COR-L47 (cell line): Measurements from ENCODE around the gene RPS6KB2.
"Not testable (repeated sequence)": the region's sequence is repeated elsewhere in the genome, so short reads cannot be mapped to it uniquely, and the experiment has no call there.

Experiments used
- DNase-seq: peaks from one replicate; lab custom pipeline; 2025; lab: John Stamatoyannopoulos, UW

RPS6KB2 gene

DNA sequence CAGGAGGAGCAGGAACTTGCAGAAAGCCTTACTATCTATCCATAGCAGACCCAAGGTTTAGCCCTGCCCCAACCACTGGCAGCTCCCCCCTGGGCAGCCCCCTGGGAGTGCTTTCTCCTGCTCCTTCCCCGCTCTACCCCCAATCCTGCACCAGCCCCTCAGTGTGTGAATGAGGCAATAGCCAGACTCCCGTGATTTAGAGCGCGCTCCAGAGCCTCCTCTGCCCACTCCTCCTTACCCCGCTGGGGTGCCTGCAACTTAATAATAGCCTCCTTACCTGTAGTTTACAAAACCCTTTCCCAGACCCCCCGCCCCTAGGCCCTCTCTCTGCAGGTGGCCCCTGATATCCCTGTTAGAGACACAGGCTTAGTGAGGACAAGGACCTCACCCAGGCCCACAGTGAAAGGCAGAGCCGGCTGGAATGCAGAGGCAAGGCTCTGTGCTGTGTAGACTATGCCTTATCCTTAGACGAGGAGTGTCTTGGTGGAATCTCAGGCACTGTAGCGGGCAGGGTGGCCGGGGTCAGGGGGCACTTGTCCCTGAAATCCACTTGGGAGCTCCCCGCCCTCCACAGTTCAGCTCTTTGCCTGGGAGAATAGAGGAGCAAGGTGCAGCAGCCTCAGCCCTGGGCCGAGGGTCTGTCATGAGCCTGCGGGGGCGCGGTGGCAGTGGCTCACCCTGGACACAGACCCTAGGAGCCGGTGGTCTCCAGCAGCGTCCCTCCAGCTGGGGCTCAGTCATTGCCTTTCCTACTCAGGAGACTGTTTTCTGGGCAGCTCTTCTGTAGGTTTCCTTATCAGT is 17.1 kb upstream of the RPS6KB2 start:
- DNase-seq: no peak

DNA sequence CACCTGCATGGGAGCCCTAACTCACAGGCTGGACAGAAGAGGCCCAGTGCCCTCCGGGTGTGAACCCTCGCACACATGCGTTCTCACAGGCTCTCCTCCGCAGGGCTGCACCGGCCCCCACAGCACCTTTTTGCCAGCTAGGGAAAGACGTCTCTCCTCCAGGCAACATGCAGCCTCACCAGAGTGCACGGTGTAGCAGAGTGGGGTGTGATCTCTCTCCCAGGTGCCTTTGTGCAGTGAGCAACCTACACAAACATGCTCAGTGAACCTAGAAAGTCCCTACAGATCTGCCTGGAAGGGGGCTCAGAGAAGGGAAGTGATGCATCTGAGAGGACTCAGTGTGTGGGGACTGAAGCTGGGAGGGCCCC is 16.5 kb upstream of the RPS6KB2 start:
- no peak for DNase-seq

DNA sequence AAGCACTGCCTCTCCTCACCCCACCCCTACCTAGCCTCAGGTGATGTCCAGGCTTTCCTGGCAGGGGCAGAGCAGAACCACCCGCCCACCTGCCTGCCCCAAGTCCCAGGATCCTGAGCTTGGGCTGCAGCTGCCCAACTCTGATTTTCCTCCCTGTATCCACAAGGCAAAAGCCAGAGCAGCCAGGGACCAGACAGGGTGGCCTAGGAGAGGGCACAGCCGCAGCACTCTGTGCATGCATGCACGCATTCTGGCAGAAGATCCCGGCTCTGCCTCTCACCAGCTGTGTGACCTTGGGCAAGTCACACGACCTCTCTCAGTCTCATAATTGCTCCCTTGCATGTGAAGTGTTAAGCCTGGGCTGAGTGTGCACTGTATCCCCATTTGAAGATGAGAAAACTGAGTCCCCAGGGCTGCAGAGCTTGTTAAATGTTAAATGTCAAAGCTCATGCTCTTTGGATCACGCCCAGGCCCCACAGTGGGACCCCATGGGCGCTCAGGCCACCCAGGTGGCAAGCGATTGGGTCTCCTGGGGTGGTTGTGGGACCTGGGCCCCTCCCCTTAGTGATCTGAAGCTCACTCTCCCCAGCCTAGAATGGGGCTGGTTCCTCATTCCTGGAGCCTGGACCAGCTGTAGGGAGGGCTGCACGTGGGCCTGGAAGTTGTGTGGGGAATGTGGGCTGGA is 15.7 kb upstream of the RPS6KB2 start:
- DNase-seq: no peak

DNA sequence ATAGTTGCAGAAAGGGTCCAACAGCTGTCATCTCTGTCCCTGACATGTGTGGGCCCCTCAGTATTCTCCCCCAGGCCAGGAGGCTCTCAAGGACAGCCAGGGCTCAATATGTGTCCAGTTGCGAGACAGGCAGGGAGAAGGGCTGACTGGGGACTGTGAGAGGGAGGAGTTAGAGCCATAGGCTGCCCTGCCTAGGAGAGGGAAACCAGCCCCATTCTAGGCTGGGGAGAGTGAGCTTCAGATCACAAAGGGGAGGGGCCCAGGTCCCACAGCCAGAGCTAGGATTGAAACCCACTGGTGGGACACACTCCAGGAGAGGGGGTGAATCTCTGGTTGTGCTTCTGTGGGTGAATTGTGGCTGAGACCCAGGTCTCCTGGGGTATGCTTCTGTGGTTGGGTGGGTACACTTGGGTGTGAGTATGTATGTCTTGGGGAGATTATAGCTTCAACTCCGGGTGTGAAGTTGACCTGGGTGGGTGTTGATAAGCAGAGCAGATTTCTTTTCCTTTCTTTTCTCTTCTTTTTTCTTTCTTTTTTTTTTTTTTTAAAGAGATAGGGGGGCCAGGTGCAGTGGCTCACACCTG is 14.9 kb upstream of the RPS6KB2 start:
- no peak for DNase-seq

DNA sequence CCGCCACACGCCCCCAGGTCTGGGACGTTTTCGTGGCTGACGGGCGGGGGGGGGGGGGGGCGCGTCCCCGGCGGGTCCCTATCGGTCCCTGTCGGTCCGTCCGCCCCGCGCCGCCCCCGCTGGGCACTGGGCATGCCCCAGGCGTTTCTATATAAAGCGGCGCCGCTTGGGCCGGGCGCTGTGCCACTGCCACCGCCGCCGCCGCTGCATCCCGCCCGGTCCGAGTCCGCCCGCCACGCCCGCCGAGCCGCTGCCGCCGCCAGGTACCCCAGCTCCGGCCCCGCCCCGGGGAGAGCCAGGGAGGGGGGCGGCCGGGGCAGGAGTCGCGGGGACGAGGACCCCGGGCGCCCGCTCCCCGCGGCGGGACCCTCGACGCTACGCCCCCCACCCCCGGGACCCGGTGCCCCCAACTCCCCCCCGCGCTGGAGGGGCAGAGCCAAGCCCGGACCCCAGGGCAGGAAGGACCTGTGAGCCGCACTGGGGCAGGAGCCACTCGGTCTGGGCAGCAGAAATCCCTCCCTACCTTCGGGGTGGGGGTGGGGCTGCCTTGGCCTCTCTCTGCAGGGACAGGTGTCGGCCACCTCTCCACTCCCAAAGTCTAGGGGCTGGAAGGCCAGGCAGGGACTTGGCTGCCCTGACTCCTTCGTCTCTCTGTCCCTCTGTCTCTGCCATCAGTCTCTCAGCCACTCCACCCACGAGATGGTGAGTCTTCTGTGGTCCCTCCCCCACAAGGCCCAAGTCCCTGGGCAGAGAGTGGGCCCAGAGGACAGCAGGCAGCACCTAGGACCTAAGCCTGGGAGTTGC is 12.6 kb upstream of the RPS6KB2 start, which contains the start of gene CARNS1:
CARNS1 (plus strand) TSS at position 178 of the 804 bp plus-strand sequence; CDS start at position 700, 522 bp downstream.
- no peak for DNase-seq

DNA sequence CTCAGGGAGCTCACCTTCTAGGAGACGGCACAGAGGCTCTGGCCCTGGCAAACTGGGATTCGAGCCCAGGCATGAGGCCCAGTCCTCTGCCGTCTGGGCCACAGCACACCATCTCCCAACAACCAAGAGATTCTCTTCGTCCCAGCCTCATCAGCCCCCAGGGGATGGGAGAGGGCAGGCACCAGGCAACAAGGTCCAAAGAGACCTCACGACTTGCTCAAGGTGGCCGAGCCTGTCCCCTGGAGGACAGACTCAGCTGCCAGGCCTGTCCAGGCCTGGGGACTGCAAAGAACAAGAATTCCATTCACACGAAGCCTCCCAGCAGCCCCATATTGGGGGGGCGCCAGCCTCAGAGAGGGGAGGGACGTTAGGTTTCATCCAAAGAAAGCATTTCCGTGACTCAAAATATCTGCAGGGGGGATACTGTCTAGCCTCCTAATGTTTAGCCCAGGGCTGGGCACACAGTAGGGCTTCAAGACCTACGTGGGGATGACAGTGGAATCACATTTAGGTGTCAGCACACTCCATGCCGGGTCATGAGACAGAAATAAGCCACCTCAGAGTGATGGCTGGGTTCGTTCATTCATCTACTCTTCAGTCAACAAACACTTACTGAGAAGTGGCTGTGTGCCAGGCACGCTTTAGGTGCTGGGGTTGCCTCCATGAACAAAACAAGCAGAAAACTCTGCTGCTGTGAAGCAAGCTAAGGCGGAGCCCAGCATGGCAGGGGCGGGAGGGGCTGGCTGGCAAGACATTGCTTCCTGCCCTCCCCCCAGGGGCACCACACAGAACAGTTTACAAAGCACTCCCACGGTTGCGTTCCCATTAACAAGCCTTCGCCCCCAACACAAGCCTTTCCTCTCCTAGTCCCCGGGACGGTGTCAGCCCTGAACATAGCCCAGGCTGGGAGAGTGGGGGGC is 11.6 kb upstream of the RPS6KB2 start:
- DNase-seq: peak; percentile 89

DNA sequence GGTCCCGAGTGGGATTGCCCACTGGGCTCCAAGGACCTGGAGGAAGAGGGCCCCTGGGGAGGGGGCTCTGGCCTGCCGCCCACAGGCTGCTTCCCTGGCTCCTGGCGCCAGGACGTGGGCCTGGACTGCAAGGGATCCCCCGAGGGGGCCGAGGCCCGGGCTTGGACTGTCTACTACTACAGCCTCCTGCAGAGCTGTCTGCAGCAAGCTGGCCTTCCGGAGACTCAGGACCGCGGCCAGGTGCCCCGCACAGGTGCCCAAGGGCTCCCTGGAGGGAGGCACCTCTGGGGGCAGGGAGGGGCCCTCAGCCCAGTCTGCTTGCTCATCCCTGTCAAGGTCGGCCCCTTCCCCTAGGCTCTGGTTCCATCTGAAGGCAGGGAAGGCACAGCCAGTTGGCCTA is 10.9 kb upstream of the RPS6KB2 start:
- no peak for DNase-seq

DNA sequence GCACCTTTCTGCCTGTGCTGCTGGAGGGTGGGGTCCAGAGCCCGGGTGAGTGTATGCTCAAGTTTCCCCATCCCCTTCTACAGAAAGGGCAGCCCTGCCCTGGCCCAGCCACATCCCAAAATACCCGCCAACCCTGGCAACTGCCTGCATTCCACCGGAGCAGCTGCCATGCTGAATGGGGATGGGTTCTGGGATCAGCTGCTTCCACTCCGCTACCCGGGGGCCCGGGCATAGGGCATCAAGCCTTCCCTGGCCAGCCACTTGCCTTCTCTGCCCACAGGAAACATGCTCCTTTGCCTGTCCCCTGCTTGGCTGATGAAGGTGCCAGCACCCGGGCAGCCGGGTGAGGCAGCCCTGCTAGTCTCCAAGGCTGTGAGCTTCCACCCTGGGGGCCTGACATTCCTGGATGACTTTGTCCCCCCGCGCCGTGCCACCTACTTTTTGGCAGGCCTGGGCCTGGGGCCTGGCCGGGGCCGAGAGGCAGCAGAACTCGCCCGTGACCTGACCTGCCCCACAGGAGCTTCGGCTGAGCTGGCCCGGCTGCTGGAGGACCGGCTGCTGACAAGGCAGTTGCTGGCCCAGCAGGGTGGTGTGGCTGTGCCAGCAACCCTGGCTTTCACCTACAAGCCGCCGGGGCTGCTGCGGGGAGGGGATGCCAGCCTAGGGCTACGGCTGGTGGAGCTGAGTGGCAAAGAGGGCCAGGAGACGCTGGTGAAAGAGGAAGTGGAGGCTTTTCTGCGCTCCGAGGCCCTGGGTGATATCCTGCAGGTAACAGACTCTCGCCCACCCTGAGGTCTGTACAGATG is 9.6 kb upstream of the RPS6KB2 start:
- no peak for DNase-seq

DNA sequence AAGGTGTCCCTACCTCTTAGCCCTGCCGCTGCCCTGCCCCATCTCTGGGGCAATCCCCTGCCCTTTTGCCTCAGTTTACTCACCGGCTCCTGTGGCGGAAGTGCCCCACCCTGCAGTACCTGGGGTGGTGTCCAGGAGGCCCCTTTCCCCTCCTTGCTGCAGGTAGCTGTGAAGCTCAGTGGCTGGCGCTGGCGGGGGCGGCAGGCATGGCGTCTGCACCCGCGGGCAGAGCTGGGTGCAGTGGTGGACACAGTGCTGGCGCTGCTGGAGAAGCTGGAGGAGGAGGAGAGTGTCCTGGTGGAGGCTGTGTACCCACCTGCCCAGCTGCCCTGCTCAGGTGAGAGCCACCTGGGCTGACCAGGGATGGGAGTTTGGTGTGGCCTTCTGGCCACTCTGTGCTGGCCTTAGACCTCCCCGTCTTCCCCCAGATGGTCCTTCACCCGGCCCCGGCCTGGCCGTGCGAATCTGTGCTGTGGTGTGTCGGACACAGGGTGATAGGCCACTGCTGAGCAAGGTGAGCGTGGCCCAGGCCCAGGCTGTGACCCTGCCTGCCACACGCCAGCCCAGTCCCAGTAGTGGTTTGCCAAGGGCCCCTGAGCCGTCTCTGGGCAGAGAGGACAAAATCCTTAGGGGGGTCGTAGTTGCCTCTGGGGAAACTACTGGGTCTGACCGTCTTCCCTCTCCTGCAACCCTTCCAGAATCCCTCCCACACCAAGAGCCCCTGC is 8.8 kb upstream of the RPS6KB2 start:
- no peak for DNase-seq

DNA sequence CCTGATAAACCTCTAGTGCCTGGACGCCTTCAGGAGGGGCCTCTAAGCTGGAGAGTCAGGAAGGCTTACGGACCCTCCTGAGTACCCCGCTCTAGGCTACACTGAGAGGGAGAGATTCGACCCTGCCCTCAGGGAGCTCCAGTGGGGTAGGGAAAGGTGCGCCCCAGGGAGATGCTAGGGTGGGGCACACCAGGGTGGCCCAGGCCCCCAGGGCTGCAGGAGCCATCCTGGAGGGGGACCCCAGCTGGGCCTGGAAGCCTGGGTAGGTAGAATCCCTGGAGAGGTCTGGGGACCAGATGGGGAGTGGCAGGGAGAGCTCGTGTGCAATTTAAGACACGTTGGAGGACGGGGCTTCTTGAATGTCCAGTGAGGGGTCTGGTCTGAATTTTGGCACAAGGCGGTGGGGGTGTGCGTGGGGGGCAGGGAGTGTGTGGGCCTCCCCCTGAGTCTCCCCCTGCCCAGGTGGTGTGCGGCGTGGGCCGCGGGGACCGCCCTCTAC is 8.1 kb upstream of the RPS6KB2 start:
- DNase-seq: no peak

DNA sequence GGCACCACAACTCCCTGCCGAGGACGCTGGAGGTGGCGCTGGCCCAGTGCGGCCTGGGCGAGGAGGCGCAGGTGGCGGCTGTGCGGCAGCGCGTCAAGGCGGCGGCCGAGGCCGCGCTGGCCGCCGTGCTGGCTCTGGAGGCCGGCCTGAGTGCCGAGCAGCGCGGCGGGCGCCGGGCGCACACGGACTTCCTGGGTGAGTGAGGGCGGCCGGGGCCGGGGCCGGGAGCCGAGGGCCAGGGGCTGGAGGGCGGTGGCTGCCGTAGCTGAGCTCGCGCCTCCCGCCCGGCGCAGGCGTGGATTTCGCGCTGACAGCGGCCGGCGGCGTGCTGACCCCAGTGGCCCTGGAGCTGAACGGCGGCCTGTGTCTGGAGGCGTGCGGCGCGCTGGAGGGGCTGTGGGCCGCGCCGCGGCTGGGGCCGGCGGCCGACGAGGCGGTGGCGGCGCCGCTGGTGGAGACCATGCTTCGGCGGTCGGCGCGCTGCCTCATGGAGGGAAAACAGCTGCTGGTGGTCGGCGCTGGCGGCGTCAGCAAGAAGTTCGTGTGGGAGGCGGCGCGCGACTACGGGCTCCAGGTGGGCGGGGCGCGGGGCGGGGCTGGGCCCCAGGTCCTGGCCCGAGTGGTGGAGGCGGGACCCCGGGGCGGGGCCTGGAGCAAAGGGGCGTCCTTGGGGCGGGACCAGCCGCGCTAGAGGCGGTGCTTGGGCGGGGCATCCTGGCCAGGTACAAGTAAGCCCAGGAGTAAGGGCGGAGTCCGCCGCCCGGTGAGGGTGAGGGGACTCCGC is 7.5 kb upstream of the RPS6KB2 start:
- DNase-seq: peak; percentile 91

DNA sequence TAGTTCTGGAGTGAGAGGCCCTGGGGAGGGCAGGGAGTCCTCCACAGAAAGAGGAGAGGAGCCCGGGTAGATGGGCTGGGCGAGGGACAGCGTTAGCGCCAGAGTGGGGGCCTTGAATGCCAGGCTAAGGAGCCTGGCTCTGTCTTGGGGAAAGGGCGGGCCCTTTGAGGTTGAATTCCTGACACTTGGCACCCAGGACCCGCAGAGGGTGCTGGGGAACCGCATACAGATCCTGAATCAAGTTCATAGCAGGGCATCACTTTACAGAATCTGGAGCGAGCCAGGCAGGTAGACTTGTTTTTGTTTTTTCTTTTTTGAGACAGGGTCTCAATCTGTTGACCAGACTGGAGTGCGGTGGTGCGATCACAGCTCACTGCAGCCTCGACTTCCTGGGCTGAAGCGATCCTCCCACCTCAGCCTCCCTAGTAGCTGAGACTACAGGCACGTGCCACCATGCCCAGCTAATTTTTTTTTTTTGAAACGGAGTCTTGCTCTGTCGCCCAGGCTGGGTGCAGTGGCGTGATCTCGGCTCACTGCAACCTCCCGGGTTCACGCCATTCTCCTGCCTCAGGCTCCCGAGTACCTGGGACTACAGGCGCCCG is 6.8 kb upstream of the RPS6KB2 start:
- DNase-seq: no peak

DNA sequence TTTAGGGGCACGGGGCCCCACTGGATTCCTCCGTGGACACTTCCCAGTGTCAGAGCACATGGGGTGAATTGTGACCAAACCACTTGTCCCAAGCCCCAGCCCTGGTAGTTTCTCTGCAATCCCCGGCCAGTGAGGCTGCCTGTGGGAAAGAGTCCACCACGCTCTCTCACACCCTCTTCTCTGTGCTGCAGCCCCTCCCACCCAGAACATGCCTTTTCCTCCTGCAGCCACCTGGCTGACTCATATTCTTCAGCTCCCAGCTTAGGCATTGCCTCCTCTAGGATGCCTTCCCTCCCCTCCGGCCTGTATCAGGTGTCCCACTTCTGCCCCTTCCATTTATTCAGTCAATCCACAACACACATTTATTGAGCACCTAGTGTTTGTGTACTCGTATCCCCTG is 5.4 kb upstream of the RPS6KB2 start:
- no peak for DNase-seq

DNA sequence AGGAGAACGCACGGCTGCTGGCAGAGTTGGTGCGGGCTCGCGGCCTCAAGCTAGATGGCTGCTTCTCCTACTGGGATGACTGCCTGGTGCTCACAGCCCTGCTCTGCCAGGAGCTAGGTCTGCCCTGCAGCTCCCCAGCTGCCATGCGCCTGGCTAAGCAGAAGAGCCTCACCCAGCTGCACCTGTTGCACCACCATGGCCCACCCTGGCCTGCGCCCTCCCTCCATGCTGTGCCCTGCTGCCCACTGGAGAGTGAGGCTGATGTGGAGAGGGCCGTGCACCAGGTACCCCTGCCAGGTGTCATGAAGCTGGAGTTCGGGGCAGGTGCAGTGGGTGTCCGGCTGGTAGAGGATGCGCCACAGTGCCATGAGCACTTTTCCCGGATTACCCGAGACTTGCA is 4.8 kb upstream of the RPS6KB2 start:
- DNase-seq: no peak

DNA sequence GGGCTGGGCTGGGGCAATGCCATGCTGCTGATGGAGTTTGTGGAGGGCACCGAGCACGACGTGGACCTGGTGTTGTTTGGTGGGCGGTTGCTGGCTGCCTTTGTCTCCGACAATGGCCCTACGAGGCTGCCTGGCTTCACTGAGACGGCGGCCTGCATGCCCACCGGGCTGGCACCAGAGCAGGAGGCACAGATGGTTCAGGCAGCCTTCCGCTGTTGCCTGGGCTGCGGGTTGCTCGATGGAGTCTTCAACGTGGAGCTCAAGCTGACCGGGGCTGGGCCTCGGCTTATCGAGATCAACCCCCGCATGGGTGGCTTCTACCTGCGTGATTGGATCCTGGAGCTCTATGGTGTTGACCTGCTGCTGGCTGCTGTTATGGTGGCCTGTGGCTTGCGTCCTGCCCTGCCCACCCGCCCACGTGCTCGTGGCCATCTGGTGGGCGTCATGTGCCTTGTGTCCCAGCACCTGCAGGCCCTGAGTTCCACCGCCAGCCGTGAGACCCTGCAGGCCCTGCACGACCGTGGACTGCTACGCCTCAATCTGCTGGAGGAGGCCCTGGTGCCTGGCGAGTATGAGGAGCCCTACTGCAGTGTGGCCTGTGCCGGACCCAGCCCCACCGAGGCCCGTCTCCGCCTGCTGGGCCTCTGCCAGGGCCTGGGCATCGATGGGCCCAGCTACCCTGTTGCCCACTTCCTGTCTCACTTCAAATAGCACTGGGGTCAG is 4.2 kb upstream of the RPS6KB2 start:
- no peak for DNase-seq

DNA sequence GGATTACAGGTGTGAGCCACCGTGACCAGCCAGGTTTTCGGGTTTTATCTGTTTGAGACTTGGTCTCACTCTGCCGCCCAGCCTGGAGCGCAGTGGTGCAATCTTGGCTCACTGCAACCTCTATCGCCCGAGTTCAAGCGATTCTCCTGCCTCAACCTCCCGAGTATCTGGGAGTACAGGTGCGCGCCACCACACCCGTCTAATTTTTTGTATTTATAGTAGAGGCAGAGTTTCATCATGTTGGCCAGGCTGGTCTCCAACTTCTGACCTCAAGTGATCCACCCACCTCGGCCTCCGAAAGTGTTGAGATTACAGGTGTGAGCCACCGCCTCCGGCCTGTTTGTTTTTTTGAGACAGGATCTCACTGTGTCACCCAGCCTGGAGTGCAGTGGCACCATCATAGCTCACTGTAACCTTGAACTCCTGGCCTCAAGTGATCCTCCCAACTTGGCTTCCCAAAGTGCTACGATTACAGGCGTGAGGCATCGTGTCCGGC is 882 bp upstream of the RPS6KB2 start:
- not testable (repeated sequence) for DNase-seq

DNA sequence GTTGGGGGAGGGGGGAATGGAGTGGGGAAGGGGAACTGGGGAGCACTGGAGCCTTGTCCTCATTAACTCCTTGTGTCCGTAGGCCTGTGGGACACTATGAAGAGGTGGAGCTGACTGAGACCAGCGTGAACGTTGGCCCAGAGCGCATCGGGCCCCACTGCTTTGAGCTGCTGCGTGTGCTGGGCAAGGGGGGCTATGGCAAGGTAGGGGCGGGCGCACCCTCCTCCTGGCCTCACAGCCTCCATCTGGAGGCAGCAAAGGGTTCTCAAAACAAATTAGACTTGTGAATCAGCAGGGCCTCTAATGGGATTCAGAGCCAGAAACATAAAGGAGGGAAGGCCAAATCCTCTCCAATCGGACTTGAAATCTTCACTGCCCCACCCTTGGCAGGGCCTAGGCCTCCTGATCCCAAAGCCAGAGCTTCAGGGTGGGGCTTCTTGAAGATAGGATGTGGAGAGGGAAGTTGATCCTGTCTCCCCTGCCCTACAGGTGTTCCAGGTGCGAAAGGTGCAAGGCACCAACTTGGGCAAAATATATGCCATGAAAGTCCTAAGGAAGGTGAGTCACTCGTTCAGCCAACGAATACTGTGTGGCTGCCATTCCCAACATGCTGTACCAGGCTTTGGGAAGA is 859 bp downstream of the RPS6KB2 start:
- DNase-seq: no peak
